RCC 7860 (cell line): ENCODE measurements around the gene TIMP2.

ENCODE experiments used
- DNase-seq: peaks from one replicate; pipeline ENCODE4 v3.0.0-alpha.2; 2015; ENCODE audit warnings: low spot score
- FAIRE-seq: peaks from 2 replicates; lab custom pipeline; 2012; peaks lifted over from hg19 to GRCh38; lab: Jason Lieb, UNC

Gene TIMP2

DNA sequence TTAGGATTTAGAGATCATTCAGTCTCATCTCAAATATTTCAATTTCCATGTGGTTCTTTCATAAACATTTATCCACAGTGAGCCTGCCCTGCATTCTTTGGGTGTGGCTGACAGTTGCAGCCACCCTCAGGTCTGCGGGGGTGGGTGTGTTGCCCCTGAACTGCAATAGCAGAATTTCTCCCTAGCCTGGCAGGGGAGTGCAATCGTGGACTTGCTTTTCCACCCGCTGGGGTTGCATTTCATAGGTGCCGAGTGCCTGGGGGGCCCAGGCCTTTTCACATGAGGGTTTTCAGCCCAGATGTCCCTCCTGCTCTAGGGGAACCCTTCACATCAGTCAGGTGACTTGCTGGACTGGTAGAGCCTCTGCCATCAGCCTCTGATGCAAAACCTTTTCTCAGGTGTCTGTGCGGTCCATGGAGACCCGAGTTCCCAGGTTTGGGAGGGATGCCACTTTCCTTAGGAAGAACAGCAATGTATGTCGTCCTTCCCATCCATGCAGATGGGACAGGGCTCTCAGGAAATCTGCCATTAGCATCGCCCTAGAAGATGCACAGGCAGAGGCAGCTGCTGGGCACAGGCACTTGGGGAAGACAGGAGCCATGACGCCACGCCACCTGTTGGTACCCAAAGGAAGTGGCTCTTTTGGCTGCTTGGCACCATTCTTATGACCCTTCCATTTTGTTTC, 82.2 kb downstream of the TIMP2 start:
- no peak for FAIRE-seq
- no peak for DNase-seq

DNA sequence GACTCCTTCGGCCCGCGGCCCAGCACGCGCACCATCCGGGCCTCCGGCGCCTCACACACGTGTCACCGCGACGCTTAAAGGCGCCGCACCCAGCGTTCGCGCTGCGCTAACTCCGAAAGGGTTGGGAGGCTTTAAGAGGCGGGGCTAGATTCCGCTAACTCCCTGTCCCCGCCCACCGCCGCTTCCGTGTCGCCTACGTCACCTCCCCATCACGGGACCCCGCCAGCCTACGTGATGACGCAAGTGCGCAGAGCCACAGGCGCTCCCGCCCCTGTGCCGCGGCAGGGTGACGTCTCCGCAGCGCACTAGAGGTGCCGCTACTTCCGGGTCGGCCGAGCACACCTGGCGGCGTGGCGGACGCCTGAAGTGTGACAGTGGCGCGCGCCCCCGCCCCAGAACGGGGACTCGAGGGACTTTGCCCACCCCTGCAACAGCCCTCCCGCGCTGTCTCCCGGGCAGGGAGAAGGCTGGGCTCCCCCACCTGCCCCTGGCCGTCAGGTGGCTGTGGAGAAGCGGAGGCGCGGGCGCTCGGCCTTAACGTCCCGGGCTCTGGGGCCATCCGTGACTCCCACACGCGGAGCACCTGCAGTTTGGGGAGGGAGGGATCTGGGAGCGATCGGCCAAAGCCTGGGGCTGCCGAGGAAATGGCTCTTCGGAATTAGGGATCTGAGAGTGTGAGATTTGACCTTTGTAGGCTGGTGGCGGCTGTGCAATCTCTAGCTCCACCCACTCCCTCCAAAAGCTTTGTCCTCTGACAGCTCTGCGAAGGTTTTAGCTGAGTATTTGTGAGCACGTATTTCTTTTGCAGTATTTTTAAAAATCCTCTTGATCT, 84.2 kb downstream of the TIMP2 start, which contains the start of gene USP36:
Gene USP36 (minus strand): TSS at position 35 of the 832 bp plus-strand sequence. CDS start 4,451 bp downstream, outside the sequence.
- DNase-seq, result peak; percentile 96
- peak; percentile 73 for FAIRE-seq

DNA sequence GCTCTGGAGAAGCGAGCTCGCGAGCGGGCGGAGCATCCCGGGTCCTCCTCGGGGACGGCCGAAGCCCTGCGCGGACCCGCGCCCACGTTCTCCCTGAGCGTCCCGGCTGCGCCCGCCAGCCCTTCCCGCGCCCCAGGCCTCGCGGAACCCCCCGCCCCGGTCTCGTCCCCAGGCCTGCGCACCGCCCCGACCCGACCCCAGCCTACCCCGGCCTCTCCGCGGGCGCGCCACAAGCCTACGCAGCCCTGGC, 84.7 kb downstream of the TIMP2 start:
- FAIRE-seq, result no peak
- DNase-seq, result no peak

DNA sequence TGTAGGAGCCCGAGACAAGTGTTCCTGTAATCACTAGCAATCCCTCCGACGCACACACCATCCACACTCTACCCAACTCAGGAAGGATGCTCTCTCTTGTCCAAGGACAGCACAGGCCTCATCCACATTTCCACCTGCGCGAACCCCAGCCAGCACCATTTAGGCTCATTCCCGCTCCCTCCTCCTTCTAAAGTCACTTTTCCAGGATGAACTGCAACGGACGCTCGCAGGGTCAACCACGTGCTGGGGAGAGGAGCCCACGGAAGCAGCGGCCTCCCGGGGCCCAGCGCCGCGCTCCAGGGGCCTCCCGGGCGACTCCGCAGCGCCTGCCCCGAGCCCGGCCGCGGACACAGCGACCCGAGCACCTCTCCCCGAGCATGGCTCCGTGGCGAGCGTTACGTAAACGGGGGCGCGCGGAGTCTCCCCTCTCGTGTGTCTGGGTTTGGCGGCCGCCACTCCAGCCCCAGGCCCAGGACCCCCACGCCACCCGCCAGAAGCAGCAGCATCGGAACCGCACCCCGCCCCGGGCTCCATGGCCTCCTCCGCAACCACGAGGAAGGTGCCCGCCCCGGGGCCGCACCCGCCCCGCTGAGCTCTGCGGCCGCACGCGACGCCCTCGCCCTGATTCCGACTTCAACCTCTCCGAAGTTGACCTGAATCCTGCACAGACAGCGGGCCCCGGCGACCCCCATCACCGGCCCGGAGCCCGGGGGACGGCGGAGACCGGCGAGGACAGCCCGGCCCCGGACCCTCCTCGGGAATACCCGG, 85.2 kb downstream of the TIMP2 start:
- FAIRE-seq, result no peak
- DNase-seq, result no peak

DNA sequence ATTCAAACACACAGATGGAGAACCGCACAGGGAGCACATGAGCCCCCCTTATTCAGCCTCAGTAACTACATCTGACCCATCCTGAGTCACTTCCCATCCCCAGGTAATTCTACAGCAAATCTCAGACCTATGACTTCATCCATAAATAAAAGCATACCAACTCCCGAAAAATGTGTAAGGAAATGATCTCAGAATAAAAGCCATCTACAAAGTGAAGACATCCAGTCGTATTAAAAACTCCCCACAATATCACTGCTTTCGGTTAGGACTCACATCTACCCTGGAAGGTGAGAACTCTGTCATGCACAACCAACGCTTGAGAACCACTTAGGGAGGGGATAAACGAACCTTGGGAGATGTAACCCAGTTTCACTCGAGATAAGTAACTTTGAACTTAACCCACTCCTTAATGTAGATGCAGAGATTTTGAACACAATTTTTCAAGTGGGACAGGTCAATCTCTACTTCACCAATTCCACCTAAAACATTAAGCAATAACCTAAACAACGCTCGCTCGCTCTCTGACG, 85.9 kb downstream of the TIMP2 start:
- DNase-seq (peak; percentile 64), FAIRE-seq (no peak)

DNA sequence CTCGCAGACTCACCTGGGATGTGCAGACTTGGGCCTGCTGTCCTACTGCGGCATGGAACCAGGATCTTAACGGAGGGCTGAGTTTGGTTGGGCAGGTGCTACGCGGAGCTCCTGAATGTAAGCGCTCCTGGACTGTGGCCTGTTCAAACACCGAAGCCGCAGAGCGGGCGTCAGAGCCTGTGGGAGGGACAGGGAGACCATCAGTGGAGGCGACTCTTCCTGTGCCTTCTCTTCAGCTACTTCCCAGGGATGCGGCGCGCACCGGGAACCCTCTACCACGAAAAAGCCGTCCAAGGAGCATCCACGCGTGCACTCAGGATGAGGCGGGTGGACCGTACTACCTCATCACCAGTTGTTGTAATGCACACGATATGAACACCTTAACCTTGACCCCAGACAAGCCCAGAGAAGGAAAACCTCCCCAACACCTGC, 86.6 kb downstream of the TIMP2 start:
- no peak for FAIRE-seq
- no peak for DNase-seq

DNA sequence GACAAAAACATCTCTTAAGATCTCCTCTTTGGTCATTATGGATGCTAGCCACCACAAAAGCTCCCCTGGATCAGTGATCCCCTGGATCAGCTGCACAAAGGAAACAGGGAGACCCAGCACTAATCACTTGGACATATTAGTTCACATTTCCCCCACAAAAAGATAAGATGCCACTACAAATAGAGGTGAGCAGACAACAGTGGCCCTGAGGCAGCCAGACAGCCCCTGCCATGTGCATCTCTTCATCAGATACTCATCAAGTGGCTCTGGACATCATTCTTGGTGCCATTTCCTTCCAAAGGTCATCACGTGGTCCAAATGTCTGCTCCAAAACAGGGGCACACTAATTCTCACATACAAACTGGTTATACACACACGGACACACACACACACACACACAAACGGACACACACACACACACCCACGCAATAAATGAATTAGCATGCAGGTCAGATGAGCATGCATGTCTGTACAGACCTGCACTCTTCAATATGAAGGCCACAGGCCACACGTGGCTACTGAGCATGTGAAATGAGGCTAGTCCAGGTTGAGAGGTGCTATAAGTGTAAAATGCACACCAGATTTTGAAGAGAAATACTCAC, 88.7 kb downstream of the TIMP2 start:
- no peak for FAIRE-seq
- no peak for DNase-seq

DNA sequence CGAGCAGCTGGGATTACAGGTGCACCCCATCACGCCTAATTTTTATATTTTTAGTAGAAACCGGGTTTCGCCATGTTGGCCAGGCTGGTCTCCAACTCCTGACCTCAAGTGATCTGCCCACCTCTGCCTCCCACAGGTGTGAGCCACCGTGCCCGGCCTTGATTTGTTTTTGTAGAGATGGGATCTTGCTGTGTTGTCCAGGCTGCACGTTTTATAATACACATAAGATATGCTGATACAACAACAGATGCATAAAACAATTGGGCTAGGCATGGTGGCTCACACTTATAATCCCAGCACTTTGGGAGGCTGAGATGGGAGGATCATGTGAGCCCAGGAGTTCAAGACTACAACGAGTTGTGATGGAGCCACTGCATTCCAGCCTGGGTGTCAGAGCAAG, 90.6 kb downstream of the TIMP2 start:
- DNase-seq (no peak), FAIRE-seq (no peak)

DNA sequence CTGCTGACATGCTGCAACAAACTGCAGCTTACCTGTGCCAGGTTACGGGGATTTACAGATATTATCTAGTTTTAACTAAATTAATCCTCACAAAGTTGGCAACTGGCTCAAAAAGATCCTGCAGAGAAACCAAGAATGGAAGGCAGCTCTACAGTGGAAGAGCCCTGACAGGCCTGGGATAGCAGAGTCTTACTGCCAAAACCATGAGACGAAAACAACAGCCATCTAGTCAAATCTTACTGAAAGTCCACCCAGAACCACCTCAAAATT, 92.7 kb downstream of the TIMP2 start:
- FAIRE-seq (no peak), DNase-seq (no peak)

DNA sequence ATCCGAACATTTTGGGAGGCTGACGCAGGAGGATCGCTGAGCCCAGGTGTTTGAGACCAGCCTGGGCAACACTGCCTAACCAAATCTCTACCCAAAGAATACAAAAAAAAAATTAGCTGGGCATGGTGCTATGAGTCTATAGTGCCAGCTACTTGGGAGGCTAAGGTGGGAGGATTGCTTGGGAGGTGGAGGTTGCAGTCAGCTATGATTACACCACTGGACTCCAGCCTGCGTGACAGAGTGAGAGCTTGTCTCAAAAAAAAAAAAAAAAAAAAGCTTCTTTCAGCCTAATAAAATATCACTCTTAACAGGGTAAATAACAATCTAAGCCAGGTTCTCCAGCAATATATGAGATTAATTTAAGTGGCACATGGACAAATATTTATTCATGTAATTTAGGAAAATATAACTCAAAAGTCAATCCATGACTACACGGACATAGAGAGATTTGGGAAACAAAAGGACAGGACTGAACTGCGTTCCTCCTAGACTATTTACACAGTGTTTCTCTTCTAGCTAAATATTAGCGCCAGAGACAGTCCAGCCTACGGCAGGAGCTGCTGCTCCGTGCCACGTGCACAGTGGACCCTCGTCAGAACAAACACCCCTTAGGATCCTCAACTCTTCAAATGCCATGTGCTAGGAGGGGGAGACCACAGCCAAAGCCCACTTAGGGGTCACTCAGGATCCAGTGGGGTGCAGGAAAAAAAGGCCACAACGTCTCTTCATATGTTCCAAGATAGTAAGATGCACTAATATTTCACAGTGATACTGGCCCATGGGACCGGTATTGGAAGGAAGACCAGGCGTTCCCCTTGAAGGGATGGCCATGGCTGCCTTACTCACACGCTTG, 93.3 kb downstream of the TIMP2 start:
- DNase-seq (no peak), FAIRE-seq (no peak)

DNA sequence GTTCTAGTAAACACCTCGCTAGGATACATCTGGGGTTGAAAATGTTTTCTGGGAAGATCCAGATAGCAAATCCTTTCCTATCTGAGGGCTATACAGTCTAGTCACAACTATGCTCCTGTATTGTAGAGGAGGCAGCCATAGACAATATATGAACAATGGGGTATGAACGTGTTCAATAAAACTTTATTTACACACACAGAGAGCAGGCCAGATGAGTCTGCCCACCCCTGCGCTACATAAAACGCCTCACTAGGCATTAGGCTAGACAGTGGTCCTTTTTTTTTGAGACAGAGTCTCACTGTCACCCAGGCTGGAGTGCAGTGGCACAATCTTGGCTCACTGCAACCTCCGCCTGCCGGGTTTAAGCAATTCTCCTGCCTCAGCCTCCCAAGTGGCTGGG, 95.7 kb downstream of the TIMP2 start:
- no peak for DNase-seq
- no peak for FAIRE-seq

DNA sequence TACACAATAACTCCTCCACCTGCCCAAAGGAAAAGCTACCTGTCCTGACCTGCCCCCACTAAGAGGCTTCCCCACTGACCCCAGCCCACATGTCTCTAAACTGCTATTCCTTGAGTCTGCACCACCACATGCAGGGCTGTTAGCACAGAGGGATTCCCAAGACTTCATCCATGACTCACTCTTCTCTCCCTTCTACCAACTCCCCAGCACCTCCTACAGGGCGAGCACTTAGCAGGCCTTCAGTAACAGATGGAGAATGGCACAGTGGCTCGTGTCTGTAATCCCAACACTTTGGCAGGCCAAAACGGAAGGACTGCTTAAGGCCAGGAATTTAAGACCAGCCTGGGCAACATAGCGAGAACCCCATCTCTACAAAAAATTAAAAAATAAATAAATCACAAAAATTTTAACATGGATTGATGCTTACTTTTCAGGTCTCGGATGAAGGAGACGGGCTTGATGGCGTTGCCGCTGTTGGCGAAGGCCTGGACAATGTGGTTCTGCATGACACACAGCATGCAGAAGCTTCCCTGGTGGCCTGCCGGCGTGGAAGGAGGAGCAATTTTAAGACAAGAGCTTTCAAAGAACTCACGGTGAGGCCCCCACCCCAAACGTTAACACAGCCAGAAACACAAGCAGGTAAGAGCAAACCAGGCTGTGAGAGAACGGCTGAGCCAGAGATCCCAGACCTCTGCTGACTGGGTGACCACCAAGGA, 96.6 kb downstream of the TIMP2 start:
- no peak for FAIRE-seq

DNA sequence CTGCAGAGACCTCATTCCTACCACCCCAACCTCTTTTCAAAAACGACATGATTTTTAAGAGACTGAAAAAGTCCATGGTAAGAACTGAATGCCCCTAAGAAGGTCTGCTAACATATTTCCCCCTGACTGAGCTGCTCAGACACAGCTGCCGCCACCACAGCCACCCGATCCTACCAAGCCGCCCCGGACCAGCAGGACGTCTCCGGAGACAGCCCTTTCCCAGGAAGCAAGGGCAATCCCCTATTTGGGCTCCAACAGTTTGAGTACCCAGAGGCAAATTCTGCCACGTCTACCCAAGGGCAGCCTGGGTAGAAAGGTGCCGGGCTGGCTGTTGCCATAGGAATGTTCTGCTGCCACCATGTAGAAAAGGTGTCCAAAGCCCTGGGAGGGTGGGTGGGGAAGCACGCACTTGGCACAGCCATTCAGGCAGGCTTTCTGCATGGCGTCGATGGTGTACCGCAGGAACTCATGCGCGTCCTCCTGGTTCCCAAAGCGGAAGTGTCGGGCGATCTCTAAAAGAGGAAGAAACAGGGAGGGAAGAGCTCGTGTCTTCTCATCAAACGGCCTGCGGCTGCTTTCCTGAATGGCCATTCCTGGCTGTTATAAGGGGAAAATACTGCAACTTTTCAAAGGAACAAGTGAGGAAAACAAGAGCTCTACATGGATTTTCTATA, 98.2 kb downstream of the TIMP2 start:
- no peak for DNase-seq
- no peak for FAIRE-seq

More for the DNA sequence above, 96.6 kb downstream of the TIMP2 start:
- DNase-seq, result peak; percentile 48

DNA sequence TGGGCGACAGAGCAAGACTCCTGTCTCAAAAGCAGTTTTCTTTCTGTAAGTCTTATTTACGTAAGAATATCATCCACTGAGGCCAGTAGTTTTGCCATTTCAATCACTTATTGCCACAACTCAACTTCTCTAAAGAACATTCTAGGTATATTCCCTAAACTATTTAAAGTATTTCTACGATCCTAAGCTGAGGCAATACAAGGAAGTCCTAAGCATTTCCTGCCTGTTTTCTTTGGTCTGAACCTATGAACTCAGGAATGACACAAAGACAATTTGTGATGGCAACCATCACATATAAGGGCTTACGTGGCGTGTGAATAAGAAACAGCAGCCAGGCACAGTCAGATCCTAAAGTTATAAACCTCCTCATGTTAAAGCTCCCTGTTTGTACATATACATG, 98.8 kb downstream of the TIMP2 start:
- FAIRE-seq (no peak), DNase-seq (no peak)

DNA sequence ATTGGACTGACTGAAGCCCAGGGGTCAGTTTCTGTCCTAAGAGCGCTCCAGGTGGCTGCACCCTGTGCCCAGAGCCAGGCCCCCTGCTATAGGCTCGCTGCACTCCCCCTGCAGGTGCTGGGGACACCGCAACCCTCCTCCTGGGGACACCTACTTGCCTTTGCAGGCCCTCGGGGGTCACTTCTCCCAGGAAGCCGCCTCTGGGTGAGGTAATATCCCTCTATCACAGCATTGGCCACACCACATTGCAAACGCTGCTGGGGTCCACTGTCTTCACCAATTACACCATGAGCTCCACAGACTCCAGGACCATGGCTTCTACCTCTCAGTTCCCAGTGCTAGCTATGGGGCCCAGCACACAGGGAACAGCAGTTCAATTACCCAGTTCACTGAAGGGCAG, 99.5 kb downstream of the TIMP2 start:
- DNase-seq (no peak), FAIRE-seq (no peak)

DNA sequence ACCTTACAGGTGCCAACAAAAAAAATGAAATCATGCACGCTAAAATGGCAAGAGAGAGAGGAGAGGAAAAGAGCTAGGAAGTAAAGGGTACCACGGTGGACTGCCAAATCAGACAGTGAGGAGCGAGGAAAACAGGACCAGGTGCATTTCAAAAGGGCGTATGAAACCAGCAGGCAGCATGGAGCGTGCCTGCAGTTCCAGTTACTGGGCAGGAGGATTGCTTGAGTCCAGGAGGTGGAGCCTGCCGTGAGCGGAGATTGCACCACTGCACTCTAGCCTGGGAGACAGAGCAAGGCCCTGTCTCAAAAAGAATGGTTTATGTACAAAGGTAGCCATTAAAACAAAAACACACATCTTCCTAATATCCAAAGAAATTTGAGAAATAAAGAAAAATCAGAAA, 100.9 kb downstream of the TIMP2 start:
- FAIRE-seq (no peak), DNase-seq (no peak)

DNA sequence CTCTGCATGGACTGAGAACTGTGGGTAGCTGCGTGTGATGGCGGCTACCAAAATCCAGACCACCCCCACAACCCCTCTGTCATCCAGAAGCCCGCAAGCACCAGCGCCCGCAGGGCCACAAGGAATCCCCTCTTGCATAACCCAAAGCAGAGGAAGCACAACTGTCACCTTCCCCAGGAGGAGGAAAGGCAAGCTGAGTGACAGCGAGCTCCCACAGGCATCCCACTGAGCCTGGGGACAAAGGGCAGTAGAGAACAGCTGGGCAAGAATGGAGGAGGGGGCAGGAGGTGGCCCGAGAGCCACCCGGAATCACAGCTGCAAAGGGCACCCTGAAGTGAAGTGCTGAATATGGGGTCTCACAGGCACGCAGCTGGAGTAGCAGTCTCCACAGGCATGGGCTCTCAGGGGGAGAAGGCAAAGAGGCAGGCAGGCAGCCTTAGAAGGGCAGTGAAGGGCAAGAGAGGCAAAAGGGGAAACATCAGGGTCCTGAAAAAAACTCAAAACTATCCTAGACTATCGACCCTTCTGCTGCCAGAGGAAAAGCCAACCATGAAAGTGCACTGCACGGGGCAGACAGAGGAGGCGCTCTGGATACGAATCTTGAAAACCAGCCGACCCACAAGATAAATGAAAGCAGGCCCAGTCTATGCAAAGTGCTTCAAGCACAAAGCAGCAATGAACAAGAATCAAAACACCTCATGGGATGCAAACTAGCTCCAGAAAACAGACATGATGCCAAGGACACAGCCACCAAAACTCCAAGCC, 101.7 kb downstream of the TIMP2 start:
- no peak for FAIRE-seq
- DNase-seq, result no peak

DNA sequence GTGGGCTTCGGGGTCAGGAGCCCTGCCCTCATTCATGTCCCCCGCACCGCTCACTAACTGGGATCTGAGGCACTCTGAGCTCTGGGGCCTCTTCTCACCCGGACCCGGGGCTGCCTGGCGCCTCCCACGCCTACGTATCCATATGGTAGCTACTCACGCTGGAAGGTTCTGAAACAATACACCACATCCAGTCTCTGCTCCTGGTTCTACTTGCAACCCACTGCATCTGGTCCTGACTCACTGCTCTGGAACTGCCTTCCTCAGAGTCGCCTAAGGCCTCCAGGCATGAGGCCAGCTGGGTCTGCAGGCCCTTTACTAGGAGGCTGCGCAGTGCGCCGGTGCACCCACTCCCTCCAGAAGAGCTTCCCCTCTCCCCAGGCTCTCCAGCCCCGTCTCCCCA, 102.6 kb downstream of the TIMP2 start:
- FAIRE-seq, result no peak
- DNase-seq, result no peak

DNA sequence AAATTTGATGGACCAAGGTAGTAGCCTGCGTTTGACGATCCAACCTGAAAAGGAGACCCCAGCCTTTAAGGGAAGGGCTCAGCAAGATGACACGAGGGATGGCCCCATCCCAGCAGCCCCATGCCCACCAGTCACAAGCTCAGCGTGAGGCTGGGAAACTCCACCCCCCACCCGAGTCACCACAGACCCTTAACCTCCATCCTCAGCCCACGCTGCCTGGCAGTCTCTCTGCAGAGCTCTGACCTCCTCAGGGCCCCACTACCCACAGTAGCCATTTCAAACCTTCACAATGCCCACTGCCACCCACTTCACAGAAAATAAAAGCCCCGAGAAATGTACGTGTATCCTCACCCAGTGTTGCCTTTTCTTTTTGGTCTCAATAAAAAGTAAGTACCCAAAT, 103.2 kb downstream of the TIMP2 start:
- DNase-seq (no peak), FAIRE-seq (no peak)
